ENCODE measurements around the gene TPX2.

The TPX2 gene

GRCh38 chr20:31751126-31751525, 12.0 kb downstream of the TPX2 start:
- no peaks in the 10 kb centered on the region for H3K27me3 ChIP-seq (replicated peaks)
- no peak for TF ChIP-seq CTCF (IDR thresholded peaks at IDR 0.05; ENCODE audit: low read depth, low read length, missing control alignments)
- in situ Hi-C loops (cut with HindIII; ENCODE audit: low pct_ligation_motif_present, low sequenced_read_pairs) = no loop called here
- peak overlapping the region; percentile 68 for H3K27ac ChIP-seq
- peak; percentile 79 for DNase-seq
- no peak overlapping the region for H3K4me3 ChIP-seq (ENCODE audit: low read depth, low read length)
- no peaks in the 10 kb centered on the region for H3K36me3 ChIP-seq (replicated peaks)

DNA sequence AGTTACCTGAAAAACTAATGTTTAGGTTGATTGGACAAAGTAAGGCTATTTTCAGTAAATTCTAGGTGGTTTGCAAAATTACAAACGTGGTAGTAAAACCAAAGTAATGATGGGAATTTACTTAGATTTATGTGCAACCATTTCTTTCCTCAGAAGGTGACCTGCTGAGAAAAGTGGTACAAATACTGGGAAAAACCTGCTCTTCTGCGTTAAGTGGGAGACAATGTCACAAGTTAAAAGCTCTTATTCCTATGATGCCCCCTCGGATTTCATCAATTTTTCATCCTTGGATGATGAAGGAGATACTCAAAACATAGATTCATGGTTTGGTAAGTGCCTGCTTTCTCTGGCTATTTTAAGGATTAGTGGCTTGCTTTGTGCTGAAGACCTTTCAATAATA, 18.2 kb downstream of the TPX2 start:
- H3K27ac ChIP-seq = no peak overlapping the region
- no peak for TF ChIP-seq CTCF (IDR thresholded peaks at IDR 0.05; ENCODE audit: low read depth, low read length, missing control alignments)
- no peak for DNase-seq
- no peak overlapping the region for H3K4me3 ChIP-seq (ENCODE audit: low read depth, low read length)
- H3K27me3 ChIP-seq (replicated peaks) = no peaks in the 10 kb centered on the region
- in situ Hi-C loops (cut with HindIII; ENCODE audit: low pct_ligation_motif_present, low sequenced_read_pairs) = no loop called here
- H3K36me3 ChIP-seq (replicated peaks) = no peaks in the 10 kb centered on the region

GRCh38 chr20:31758521-31758920, 19.4 kb downstream of the TPX2 start:
- TF ChIP-seq CTCF (IDR thresholded peaks at IDR 0.05; ENCODE audit: low read depth, low read length, missing control alignments) = no peak
- in situ Hi-C loops (cut with HindIII; ENCODE audit: low pct_ligation_motif_present, low sequenced_read_pairs) = no loop called here
- no peaks in the 10 kb centered on the region for H3K27me3 ChIP-seq (replicated peaks)
- peak overlapping the region; percentile 84 for H3K27ac ChIP-seq
- no peak overlapping the region for H3K4me3 ChIP-seq (ENCODE audit: low read depth, low read length)
- H3K36me3 ChIP-seq (replicated peaks) = no peaks in the 10 kb centered on the region
- DNase-seq = no peak

DNA sequence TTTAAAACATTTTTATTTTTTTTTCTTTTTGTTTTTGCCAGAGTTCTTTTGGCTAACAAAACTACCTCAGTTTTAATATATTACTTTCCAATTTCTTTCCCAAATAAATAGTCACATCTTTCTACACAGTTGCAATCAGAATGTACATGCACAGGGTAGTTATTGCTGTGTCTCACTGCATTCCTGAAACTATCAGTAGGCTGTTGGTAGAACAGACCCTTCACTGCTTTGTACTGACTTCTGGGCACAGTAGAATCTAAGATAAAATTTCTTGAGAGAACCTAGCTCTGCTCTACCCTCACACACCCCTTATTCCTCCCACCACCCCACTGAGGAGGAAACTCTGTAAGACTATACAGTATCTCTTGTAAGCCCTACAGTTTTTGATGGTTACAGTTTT, 19.9 kb downstream of the TPX2 start:
- TF ChIP-seq CTCF (IDR thresholded peaks at IDR 0.05; ENCODE audit: low read depth, low read length, missing control alignments) = no peak
- no peak overlapping the region for H3K4me3 ChIP-seq (ENCODE audit: low read depth, low read length)
- H3K36me3 ChIP-seq (replicated peaks) = no peaks in the 10 kb centered on the region
- no peak for DNase-seq
- H3K27me3 ChIP-seq (replicated peaks) = no peaks in the 10 kb centered on the region
- in situ Hi-C loops (cut with HindIII; ENCODE audit: low pct_ligation_motif_present, low sequenced_read_pairs) = no loop called here
- H3K27ac ChIP-seq = peak overlapping the region; percentile 84

DNA sequence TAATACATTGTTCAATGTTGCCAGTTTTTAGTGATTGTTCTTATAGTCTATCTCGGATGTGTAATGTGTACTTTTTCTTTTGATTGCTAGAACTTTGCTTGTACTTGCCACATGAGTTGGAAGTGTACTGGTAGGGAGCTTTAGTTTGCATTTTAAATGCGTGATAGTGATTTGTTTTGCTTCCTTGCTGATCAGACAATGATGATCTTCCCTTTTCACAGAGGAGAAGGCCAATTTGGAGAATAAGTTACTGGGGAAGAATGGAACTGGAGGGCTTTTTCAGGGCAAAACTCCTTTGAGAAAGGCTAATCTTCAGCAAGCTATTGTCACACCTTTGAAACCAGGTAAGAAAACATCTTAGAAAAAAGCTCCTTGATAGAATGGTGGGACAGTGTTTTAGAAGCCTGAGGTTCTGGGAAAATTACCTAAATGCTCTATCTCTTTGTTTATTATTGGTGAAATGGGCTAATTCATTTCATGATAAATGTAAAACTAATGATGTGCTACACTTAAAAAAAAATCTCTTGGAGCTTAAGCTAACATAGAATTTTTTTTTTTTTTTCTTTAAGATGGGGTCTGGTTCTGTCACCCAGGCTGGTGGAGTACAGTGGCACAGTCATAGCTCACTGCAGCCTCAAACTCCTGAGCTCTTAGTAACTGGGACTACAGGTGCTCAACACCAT, 20.9 kb downstream of the TPX2 start:
- no peak for DNase-seq
- TF ChIP-seq CTCF (IDR thresholded peaks at IDR 0.05; ENCODE audit: low read depth, low read length, missing control alignments) = no peak
- H3K4me3 ChIP-seq (ENCODE audit: low read depth, low read length) = no peak overlapping the region
- in situ Hi-C loops (cut with HindIII; ENCODE audit: low pct_ligation_motif_present, low sequenced_read_pairs) = no loop called here
- no peaks in the 10 kb centered on the region for H3K27me3 ChIP-seq (replicated peaks)
- no peaks in the 10 kb centered on the region for H3K36me3 ChIP-seq (replicated peaks)
- peak overlapping the region; percentile 84 for H3K27ac ChIP-seq

Measured in brain microvascular endothelial cell (primary cell).